DMS153 treated with DMSO at 0.1 percent for 48 hours (cell line): ENCODE measurements around the gene DXO.
"Not testable (repeated sequence)": the region's sequence is repeated elsewhere in the genome, so short reads cannot be mapped to it uniquely, and the experiment has no call there.

ENCODE experiments used
- DNase-seq: peaks from one replicate; lab custom pipeline; 2025; ENCODE audit not compliant: unreplicated experiment; lab: John Stamatoyannopoulos, UW

DXO gene

DNA sequence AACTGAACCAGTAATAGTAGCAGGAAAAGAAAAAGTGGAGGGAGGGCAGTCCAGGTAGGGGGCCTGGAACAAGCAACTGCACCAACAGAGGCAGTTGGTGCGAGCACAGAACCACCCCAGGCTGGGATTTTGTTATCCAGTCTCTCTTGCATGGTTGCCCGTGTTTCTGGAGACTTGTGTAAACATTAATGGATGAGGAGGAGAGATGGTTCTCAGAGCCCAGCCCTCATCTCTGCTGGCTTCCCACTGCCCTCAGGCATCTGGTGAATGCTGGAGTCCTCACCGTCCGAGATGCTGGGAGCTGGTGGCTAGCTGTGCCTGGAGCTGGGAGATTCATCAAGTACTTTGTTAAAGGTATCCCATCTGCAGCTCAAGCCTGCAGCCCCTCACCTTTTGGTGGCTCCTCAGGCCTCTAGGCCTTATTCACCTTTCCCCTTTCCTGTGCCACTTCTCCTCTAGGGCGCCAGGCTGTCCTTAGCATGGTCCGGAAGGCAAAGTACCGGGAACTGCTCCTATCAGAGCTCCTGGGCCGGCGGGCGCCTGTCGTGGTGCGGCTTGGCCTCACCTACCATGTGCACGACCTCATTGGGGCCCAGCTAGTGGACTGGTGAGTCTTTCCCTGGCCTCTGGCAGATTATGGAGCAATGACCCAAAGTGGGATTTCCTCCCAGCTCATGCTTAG is 8.4 kb upstream of the DXO start:
- DNase-seq: not testable (repeated sequence)

DNA sequence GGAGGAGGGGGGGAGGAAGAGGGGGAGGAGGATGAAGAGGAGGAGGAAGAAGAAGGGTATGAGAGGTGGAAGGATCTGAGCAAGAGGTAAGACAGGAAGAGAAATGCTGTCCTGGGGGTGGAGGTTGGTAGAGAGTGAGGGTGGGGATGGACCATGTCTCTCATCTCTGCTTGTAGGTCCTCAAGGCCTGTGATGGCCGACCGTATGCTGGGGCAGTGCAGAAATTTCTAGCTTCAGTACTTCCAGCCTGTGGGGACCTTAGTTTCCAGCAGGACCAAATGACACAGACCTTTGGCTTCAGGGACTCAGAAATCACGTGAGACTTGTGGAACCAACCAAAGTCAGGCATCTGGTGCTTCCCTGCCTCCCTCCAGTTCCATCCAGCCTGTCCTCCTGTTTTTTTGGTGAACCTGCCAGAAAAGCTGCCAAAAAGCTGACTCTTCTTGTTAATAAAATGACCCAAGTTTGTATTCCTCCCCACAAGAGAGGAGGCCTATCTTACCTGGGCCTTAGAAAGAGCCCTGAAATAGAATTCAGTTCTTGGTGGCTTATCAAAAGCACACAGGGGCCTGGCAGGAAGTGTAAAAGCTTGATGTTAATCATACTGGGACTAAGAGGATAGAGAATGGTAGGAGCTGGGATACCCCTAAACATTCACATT is 7.4 kb upstream of the DXO start:
- DNase-seq: no peak

- no peak for DNase-seq
Observed at GRCh38 chr6:31978831-31979230, 6.9 kb upstream of the DXO start.

GRCh38 chr6:31977816-31978431 is 6.0 kb upstream of the DXO start:
- DNase-seq: no peak

GRCh38 chr6:31976065-31976464 is 4.1 kb upstream of the DXO start:
- not testable (repeated sequence) for DNase-seq

- DNase-seq: no peak
Observed at GRCh38 chr6:31972709-31973350, 892 bp upstream of the DXO start.

DNA sequence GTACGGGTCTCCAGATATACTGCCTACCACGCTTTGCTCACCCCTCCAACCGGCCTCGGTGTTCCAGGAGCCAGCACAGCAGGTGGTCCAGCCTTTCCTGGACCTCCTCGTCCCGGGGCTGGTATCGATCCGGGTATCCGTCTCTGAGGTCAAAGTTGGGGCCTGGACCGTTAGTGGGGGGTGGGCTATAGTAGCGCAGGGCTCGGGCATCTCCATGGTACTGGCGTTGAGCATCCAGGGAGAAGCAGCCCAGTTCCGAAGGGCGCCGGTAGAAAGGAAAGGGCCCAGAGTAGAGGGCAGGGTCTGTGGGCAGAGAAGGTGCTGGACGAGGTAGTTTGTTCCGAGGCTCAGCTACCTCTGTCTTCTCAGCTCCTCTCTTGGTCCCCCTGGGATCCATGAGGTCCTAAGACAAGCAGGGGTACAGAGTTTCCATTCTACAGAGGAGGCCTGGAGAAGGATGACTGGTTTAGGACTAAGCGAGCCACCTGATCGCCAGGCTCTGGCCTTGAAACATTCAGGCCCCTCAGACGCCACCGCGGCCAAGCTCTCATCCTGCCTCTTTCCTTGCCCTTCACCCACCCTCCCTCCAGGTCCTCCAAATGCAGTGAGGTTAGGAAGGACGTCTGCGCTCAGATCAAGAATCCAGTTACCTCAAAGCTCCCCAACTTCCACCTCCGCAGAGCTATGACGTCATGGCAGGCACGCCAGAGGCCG is 502 bp downstream of the DXO start:
- DNase-seq: no peak

DNA sequence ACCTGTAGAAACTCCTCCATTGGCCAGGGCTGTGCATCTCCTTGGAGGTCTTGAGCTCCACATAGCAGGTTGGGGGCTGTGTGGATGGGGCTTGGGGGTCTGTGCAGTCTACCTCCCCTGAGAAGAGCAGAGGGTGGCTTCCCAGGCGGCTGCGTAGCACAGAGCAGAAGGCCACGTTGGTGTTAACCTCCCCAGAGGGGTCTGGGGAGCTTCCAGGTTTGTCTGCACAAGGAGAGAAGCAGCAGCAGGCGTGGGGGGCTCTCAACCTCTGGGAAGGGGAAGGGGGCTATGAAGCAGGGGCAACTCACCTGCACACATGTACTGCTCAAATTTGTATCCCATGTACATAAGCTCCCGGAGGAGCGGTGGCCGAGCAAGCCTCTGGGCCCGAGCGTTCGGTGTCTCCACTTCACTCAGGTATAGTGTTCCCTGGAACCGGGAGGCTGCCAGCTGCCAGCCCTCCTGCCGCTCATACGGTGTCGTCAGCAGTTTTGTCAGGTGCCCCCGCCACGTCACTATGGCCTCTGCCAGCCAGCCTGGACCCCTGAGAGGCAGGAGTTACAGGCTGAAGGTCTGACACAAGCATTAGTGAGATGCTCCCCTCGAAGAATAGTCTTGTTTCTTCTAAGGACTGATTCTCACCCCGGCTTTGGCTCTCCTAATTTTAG is 1.2 kb downstream of the DXO start:
- DNase-seq: no peak

DNA sequence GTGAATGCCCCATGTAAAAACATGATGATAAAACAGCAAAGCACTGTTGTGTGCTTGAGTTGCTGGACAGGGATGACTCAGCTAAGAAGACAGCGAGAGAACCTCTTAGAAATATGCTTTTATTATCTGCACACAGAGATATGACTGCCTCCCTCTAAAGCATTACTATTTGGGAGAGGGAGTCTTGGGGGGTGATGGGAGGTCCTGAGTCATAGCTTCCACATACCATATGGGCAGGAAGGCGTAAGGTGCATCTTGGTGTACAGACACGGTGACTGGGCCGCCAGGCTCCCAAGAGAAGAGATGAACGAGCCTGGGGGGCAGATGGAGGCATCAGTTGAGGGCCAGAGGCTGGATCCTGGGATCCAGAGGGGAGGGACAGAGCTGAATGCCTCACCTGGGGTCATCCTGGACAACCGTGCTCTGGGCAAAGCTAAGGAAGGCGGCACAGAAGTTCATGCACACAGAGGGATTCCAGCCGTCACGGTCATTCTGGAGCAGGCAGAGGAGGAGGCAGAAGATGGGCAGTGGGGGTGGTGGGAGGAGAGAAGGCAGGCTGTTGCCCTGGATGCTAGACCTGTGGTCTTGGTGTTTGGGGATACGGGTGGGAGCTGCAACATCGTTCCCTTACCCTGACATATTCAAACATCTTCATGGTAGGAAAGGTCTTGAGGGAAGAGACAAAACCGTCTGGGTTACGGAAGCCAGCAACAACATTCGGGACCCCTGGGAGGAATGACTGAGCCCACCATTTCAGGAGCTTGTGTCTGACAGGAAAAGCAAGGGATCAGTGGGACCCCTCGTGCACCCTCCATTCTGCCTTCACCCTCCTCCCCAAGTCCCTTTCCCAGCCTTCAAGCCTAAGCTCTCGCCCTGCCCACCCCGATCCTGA is 2.0 kb downstream of the DXO start:
- no peak for DNase-seq

GRCh38 chr6:31968791-31969711 is 2.9 kb downstream of the DXO start:
- no peak for DNase-seq

- DNase-seq: no peak
Observed at GRCh38 chr6:31968326-31968725, 3.6 kb downstream of the DXO start.

DNA sequence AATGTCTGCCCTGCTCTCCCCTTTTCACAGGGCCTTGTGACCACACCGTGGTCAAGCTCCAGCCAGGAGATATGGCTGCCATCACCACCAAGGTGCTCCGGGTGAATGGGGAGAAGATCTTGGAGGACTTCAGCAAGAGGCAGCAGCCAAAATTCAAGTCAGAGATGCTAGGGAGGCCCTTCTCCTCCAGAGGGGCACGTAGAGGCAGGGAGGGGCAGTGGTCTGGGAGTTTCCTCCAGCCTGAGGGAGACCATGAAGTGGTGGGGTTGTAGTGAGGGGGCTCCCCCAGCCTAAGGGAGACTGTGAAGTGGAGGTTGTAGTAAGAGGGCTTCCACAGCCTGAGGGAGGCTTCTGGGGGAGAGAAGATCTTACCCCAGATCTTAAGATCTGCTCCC is 4.0 kb downstream of the DXO start:
- no peak for DNase-seq

DNA sequence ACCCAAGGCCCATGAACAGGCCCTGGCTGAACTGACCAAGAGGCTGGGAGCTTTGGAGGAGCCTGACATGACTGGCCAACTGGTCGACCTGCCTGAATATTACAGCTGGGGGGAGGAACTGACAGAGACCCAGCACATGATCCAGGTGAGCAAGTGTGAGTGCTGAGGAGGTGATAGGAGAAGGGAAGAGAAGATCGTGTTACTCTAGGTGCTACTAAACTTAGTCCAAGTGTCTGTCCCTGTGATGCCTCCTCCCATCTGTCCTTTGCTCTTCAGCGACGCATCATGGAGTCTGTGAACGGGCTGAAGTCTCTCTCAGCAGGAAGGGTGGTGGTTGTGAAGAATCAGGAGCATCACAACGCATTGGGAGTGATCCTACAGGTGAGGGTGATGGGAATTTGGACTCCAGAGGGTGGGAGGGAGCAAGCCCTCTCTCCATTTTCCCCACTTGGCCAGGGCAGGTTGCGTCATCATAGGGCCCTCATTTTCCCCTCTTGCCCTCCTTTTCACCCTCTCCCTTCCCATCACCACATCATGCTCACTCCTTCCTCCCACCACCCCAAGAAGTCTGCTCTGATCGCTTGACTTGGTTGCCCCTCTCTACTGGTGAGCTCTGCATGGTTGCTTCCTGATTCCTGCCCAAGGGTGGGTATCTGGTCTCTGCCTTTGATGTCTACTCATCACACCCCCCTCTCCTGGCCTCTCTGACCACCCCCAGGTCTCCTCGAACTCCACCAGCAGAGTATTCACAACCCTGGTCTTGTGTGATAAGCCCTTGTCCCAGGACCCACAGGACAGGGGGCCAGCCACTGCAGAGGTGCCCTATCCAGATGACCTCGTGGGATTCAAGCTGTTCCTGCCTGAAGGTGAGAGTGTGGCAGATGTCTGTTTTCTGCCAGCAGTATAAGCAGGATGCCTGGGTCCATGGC is 4.7 kb downstream of the DXO start:
- DNase-seq: no peak

GRCh38 chr6:31966506-31966905 is 5.4 kb downstream of the DXO start:
- DNase-seq: no peak

- no peak for DNase-seq
Observed at GRCh38 chr6:31965700-31966099, 6.2 kb downstream of the DXO start.

DNA sequence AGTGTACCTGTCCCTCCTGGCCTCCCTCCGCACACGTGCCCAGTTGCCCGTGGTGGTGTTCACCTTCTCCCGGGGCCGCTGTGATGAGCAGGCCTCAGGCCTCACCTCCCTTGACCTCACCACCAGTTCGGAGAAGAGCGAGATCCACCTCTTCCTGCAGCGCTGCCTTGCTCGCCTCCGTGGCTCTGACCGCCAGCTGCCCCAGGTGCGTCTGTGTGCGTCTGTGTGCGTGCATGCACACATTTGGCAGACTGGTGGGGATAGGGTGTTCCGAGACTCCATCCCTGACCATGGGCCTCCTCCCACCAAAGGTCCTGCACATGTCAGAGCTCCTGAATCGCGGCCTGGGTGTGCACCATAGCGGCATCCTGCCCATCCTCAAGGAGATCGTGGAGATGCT is 8.0 kb downstream of the DXO start:
- DNase-seq: no peak

DNA sequence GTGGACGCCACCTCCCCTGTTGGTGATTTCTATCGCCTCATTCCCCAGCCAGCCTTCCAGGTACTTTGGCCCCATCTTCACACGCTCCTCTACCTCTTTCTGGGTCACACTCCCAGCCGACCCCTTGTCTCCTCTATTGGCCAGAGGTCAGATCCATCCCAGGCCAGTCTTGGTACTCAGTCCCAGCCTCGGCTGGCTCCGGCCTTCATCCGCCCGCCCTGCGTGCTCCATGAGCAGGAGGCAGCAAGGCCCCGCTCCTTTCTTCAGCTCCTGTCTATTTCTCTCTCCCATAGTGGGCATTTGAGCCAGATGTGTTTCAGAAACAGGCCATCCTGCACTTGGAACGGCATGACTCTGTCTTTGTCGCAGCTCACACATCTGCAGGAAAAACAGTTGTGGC is 10.3 kb downstream of the DXO start:
- DNase-seq: no peak
